Measurements from ENCODE around the gene ALDH1B1.

The ALDH1B1 gene

DNA sequence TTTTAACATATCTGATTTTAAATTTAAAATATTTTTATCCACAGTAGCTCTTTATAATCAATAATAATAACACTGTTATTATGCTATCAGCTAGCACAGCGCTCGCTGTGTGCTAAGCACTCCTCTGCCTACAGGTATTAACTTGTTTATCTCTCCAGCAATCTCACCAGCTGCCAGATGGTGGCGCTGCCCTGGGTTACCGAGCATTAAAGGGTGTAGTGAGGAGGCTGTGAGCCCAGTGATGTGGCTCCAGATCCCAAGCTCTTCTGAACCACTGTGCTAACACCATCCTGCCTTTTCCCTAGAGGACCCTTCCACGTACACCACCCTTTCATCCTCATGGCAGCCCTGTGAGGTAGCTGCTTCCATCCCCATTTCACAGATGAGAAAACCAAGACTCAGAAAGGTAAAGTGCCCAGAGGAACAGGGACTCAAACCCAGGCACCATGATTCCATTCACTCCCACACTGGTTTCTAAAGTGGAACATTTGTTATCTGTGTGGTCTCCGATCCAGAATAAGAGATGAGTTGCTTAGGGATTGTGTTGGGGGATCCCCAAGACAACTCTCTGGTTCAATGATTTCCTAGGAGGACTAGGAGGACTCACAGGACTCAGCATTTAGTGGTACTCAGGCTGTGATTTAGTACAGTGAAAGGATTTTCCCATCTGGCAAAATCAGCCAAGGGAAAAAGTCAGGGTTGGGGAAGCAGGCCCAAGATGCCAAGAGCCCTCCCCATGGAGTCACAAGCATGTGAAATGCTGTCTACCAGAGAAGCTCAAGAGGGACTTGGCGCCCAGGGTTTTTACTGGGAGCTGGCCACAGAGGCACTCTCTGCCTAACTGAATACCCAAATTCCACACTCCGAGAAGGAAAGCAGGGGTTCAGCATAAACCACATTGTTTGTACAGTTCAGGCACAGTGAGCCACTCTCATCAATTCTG, 24.8 kb downstream of the ALDH1B1 start:
- Histone ChIP-seq H2BK120ac (ENCODE audit: low read depth, low read length) (no peak overlapping the region), H3K4me2 (ENCODE audit: low read length) (no peak overlapping the region), H2AK5ac (ENCODE audit: low read length) (no peak overlapping the region), H2BK15ac (replicated peaks; ENCODE audit: low read depth) (no peak overlapping the region), H3K23ac (ENCODE audit: low read length) (no peak overlapping the region), H4K5ac (ENCODE audit: low read length) (no peak overlapping the region), H3K27ac (ENCODE audit: low read depth, low read length) (no peak overlapping the region), H3K9ac (ENCODE audit: low read length) (no peak overlapping the region), H3K4me3 (ENCODE audit: low read length) (no peak overlapping the region), H4K8ac (ENCODE audit: low read depth, low read length) (no peak overlapping the region), H3K36me3 (ENCODE audit: control insufficient read depth, insufficient read depth, low read length) (no peaks in the 10 kb centered on the region), H3K27me3 (ENCODE audit: insufficient read depth, low read length, poor library complexity) (no peaks in the 10 kb centered on the region), H3K79me1 (ENCODE audit: low read length) (no peaks in the 10 kb centered on the region), H3K18ac (ENCODE audit: low read length) (no peak overlapping the region), H2BK5ac (ENCODE audit: low read length) (no peak overlapping the region), H3K79me2 (ENCODE audit: control insufficient read depth, insufficient read depth, low read length) (no peaks in the 10 kb centered on the region), H3K4ac (ENCODE audit: low read depth, low read length) (no peak overlapping the region), H3K56ac (ENCODE audit: low read length) (no peak overlapping the region), H3K4me1 (ENCODE audit: control insufficient read depth, low read depth, low read length) (peaks cover 3% of the 10 kb centered on the region)
- DNase-seq: peak; percentile 78
- no CpG with 5 or more reads among the region's 8 CpGs for WGBS (ENCODE audit: extremely low coverage, insufficient coverage, low lambda C conversion rate)

DNA sequence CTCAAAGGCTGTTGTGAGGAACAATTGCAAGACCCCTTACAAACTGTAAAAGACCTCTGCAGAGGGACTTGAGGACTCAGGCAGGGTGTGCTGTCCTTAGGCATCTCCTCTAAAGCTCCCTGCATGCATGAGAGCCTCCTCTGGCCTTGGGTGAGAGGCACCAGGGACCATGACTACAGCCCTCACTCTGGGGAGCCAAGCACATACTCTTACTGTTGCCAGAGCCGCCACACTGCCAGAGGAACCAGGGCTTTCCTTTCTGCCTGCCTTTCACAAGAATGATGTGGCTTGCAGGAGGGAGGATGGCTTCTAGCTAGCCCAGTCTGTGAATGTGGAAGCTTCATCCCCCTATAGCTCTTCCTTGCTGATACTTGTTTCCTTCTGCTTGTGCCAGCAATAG, 25.9 kb downstream of the ALDH1B1 start:
- DNase-seq: no peak
- Histone ChIP-seq H3K4me3 (ENCODE audit: low read length) (no peak overlapping the region), H2BK15ac (replicated peaks; ENCODE audit: low read depth) (no peak overlapping the region), H2AK5ac (ENCODE audit: low read length) (no peak overlapping the region), H3K4me2 (ENCODE audit: low read length) (no peak overlapping the region), H4K8ac (ENCODE audit: low read depth, low read length) (no peak overlapping the region), H3K23ac (ENCODE audit: low read length) (no peak overlapping the region), H3K79me2 (ENCODE audit: control insufficient read depth, insufficient read depth, low read length) (no peaks in the 10 kb centered on the region), H3K9ac (ENCODE audit: low read length) (no peak overlapping the region), H2BK5ac (ENCODE audit: low read length) (no peak overlapping the region), H4K5ac (ENCODE audit: low read length) (no peak overlapping the region), H3K18ac (ENCODE audit: low read length) (no peak overlapping the region), H3K36me3 (ENCODE audit: control insufficient read depth, insufficient read depth, low read length) (no peaks in the 10 kb centered on the region), H3K79me1 (ENCODE audit: low read length) (no peaks in the 10 kb centered on the region), H3K27me3 (ENCODE audit: insufficient read depth, low read length, poor library complexity) (no peaks in the 10 kb centered on the region), H3K56ac (ENCODE audit: low read length) (no peak overlapping the region), H3K4ac (ENCODE audit: low read depth, low read length) (no peak overlapping the region), H3K27ac (ENCODE audit: low read depth, low read length) (no peak overlapping the region), H3K4me1 (ENCODE audit: control insufficient read depth, low read depth, low read length) (peaks cover 3% of the 10 kb centered on the region), H2BK120ac (ENCODE audit: low read depth, low read length) (no peak overlapping the region)
- no CpG with 5 or more reads among the region's 1 CpG for WGBS (ENCODE audit: extremely low coverage, insufficient coverage, low lambda C conversion rate)

DNA sequence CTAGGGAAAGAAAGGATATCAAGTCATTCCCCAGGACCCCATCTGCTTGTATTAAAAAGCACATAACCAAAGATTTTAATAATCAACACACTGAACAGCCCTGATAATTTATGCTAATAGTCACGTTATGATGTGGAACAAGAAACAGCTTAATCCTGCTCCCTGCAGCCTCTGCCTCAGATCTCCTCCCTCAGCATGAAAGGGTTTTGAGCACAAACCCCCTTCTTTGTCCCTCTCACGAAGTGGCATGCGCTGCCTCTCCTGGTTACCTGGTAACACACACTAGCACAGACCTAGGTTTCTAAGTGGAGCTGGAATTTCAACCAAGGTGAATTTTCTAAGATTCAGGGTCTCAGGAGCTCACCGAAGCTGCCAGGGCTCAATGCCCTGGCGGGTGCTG, 26.7 kb downstream of the ALDH1B1 start:
- peaks cover 3% of the 10 kb centered on the region for H3K4me1 ChIP-seq (ENCODE audit: control insufficient read depth, low read depth, low read length)

DNA sequence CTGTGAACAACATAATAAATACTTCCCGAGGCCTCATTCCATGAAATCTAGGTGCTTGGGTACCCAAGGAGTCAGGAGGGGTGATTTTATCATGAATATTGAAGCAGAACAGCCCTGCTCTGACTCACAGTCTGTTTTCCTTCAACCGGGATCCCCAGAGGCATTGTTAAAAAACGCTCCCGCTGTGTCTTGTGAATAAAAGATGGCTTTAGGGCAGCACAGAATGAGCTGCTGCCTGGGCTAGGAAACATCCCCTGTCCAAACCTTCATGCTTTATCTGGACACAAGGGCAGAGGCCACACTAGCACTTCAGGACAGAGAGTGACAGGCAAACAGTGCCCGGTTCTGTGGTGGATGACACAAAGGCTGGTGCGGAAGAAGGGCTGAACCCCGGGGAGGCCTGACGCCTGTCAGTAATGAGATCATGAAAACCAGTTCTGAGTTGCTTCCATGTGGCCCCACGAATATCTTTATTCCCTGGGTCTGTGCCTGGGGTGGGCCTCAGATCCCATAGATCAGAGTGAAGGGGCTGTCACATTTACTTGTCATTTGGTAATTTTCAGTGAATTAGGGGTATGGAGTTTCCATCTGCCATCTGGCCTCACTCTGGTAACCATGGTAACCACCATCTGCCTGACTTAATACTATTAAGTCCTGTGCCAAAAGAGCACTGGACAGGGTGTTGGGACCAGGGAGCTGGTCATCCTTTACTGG, 29.2 kb downstream of the ALDH1B1 start:
- Histone ChIP-seq H4K5ac (ENCODE audit: low read length) (no peak overlapping the region), H3K36me3 (ENCODE audit: control insufficient read depth, insufficient read depth, low read length) (no peaks in the 10 kb centered on the region), H3K23ac (ENCODE audit: low read length) (no peak overlapping the region), H3K27ac (ENCODE audit: low read depth, low read length) (peak overlapping the region; percentile 7), H3K4me2 (ENCODE audit: low read length) (no peak overlapping the region), H3K56ac (ENCODE audit: low read length) (no peak overlapping the region), H4K8ac (ENCODE audit: low read depth, low read length) (no peak overlapping the region), H2AK5ac (ENCODE audit: low read length) (no peak overlapping the region), H2BK5ac (ENCODE audit: low read length) (no peak overlapping the region), H3K79me1 (ENCODE audit: low read length) (no peaks in the 10 kb centered on the region), H3K18ac (ENCODE audit: low read length) (no peak overlapping the region), H3K9ac (ENCODE audit: low read length) (no peak overlapping the region), H3K4me1 (ENCODE audit: control insufficient read depth, low read depth, low read length) (peaks cover 4% of the 10 kb centered on the region), H3K4me3 (ENCODE audit: low read length) (no peak overlapping the region), H3K27me3 (ENCODE audit: insufficient read depth, low read length, poor library complexity) (peaks cover 6% of the 10 kb centered on the region), H2BK15ac (replicated peaks; ENCODE audit: low read depth) (no peak overlapping the region), H2BK120ac (ENCODE audit: low read depth, low read length) (no peak overlapping the region), H3K4ac (ENCODE audit: low read depth, low read length) (no peak overlapping the region), H3K79me2 (ENCODE audit: control insufficient read depth, insufficient read depth, low read length) (no peaks in the 10 kb centered on the region)
- WGBS (ENCODE audit: extremely low coverage, insufficient coverage, low lambda C conversion rate): no CpG with 5 or more reads among the region's 9 CpGs
- peak; percentile 85 for DNase-seq

More for the DNA sequence above, 26.7 kb downstream of the ALDH1B1 start:
- DNase-seq: peak; percentile 34
- Histone ChIP-seq H4K5ac (ENCODE audit: low read length) (no peak overlapping the region), H2BK5ac (ENCODE audit: low read length) (no peak overlapping the region), H3K9ac (ENCODE audit: low read length) (no peak overlapping the region), H3K27me3 (ENCODE audit: insufficient read depth, low read length, poor library complexity) (no peaks in the 10 kb centered on the region), H2BK120ac (ENCODE audit: low read depth, low read length) (no peak overlapping the region), H3K27ac (ENCODE audit: low read depth, low read length) (no peak overlapping the region), H2AK5ac (ENCODE audit: low read length) (no peak overlapping the region), H2BK15ac (replicated peaks; ENCODE audit: low read depth) (no peak overlapping the region), H3K18ac (ENCODE audit: low read length) (no peak overlapping the region), H3K79me2 (ENCODE audit: control insufficient read depth, insufficient read depth, low read length) (no peaks in the 10 kb centered on the region), H3K79me1 (ENCODE audit: low read length) (no peaks in the 10 kb centered on the region), H3K36me3 (ENCODE audit: control insufficient read depth, insufficient read depth, low read length) (no peaks in the 10 kb centered on the region), H3K4me3 (ENCODE audit: low read length) (no peak overlapping the region), H3K23ac (ENCODE audit: low read length) (no peak overlapping the region), H3K56ac (ENCODE audit: low read length) (no peak overlapping the region), H4K8ac (ENCODE audit: low read depth, low read length) (no peak overlapping the region), H3K4me2 (ENCODE audit: low read length) (no peak overlapping the region), H3K4ac (ENCODE audit: low read depth, low read length) (no peak overlapping the region)
- WGBS (ENCODE audit: extremely low coverage, insufficient coverage, low lambda C conversion rate): no CpG with 5 or more reads among the region's 5 CpGs

DNA sequence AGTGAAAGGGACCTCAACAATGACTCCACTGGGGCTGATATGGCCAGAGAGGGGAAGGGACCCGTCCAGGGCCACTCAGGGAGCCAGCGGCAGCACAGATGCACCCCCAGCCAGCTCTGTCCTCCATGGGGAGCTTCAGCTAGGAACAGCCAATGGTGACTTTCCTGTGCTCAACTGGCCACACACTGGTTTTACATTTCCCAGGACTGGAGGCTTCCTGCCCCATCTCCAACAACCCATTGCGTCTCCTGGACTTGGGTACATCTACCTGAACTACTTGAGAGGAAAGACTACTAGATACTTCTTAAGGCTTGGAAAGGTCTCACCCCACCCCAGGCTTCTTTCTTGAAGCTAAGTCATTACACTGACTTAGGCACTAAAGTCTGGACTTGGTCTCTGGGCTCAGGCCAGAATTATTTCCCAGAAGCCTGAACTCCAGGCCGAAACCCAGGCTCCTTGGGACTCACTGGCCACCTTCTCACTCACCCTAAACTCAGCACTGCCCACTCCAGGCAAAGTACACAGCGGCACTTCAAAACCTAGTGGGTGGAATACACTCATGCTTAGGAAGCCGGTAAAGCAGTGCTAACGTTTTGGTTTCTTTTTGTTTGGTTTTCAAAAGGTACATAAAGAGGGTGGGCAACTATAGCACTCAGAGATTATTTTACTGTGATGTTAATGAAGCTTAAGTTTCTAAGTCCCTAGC, 30.2 kb downstream of the ALDH1B1 start:
- no peak overlapping the region for H3K4ac ChIP-seq (ENCODE audit: low read depth, low read length)
- H3K23ac ChIP-seq (ENCODE audit: low read length): no peak overlapping the region
- H2BK15ac ChIP-seq (replicated peaks; ENCODE audit: low read depth): no peak overlapping the region
- peak overlapping the region; percentile 1 for H3K18ac ChIP-seq (ENCODE audit: low read length)
- no peaks in the 10 kb centered on the region for H3K79me1 ChIP-seq (ENCODE audit: low read length)
- H3K27me3 ChIP-seq (ENCODE audit: insufficient read depth, low read length, poor library complexity): peaks cover 6% of the 10 kb centered on the region
- H2BK120ac ChIP-seq (ENCODE audit: low read depth, low read length): no peak overlapping the region
- H4K8ac ChIP-seq (ENCODE audit: low read depth, low read length): no peak overlapping the region
- no peak overlapping the region for H3K9ac ChIP-seq (ENCODE audit: low read length)
- H3K4me2 ChIP-seq (ENCODE audit: low read length): no peak overlapping the region
- peaks cover 12% of the 10 kb centered on the region for H3K4me1 ChIP-seq (ENCODE audit: control insufficient read depth, low read depth, low read length)
- DNase-seq: no peak
- no peak overlapping the region for H3K27ac ChIP-seq (ENCODE audit: low read depth, low read length)
- H2BK5ac ChIP-seq (ENCODE audit: low read length): no peak overlapping the region
- H3K56ac ChIP-seq (ENCODE audit: low read length): no peak overlapping the region
- WGBS (ENCODE audit: extremely low coverage, insufficient coverage, low lambda C conversion rate): no CpG with 5 or more reads among the region's 7 CpGs
- H4K5ac ChIP-seq (ENCODE audit: low read length): no peak overlapping the region
- H2AK5ac ChIP-seq (ENCODE audit: low read length): no peak overlapping the region
- H3K36me3 ChIP-seq (ENCODE audit: control insufficient read depth, insufficient read depth, low read length): no peaks in the 10 kb centered on the region
- H3K4me3 ChIP-seq (ENCODE audit: low read length): no peak overlapping the region
- H3K79me2 ChIP-seq (ENCODE audit: control insufficient read depth, insufficient read depth, low read length): no peaks in the 10 kb centered on the region
